SK-N-SH treated with all-trans-retinoic acid at 6 μM for 48 hours (cell line): ENCODE measurements around the gene NAA15.
"Not testable (repeated sequence)": the region's sequence is repeated elsewhere in the genome, so short reads cannot be mapped to it uniquely, and the experiment has no call there.

ENCODE experiments used
- ATAC-seq: fragments of 200-7000 bp; cut with Tn5 transposase; 3 replicates; pipeline ENCODE4 v1.9.1; 2020; ENCODE audit warnings: mild to moderate bottlenecking, moderate library complexity
- ARNTL ChIP-seq: fragments of 450-650 bp; formaldehyde crosslinking; IDR thresholded peaks from 2 replicates; pipeline ENCODE4 v1.5.0; 2020; ENCODE audit warnings: low read depth, mild to moderate bottlenecking, moderate library complexity, borderline replicate concordance
- BACH2 ChIP-seq: fragments of 250-450 bp; sonication (Bioruptor Pico); IDR thresholded peaks from 2 replicates; pipeline ENCODE4 v1.9.0; 2021; ENCODE audit warnings: mild to moderate bottlenecking, borderline replicate concordance
- CREB5 ChIP-seq: fragments of 250-450 bp; sonication (Bioruptor Pico); IDR thresholded peaks from 2 replicates; pipeline ENCODE4 v1.5.1; 2020; ENCODE audit warnings: low read depth, mild to moderate bottlenecking, moderate library complexity
- CSDC2 ChIP-seq: fragments of 250-450 bp; sonication (Bioruptor Pico); IDR thresholded peaks from 2 replicates; pipeline ENCODE4 v1.5.0; 2020; ENCODE audit warnings: mild to moderate bottlenecking, moderate library complexity
- CSRNP3 ChIP-seq: fragments of 250-450 bp; sonication (Bioruptor Pico); IDR thresholded peaks from 2 replicates; pipeline ENCODE4 v1.5.1; 2021; ENCODE audit warnings: mild to moderate bottlenecking, moderate library complexity
- ESRRG ChIP-seq: fragments of 250-450 bp; sonication (Bioruptor Pico); IDR thresholded peaks from 2 replicates; pipeline ENCODE4 v1.6.1; 2021; ENCODE audit warnings: mild to moderate bottlenecking
- GLIS3 ChIP-seq: fragments of 250-450 bp; sonication (Bioruptor Pico); IDR thresholded peaks from 2 replicates; pipeline ENCODE4 v1.5.0; 2020; ENCODE audit warnings: mild to moderate bottlenecking, moderate library complexity
- ISL1 ChIP-seq: fragments of 250-450 bp; sonication (Bioruptor Pico); IDR thresholded peaks from 2 replicates; pipeline ENCODE4 v2.1.2; 2022; ENCODE audit warnings: mild to moderate bottlenecking, moderate library complexity
- OSR1 ChIP-seq: fragments of 250-450 bp; sonication (Bioruptor Pico); IDR thresholded peaks from 2 replicates; pipeline ENCODE4 v1.8.0; 2022; ENCODE audit warnings: moderate library complexity, mild to moderate bottlenecking, inconsistent platforms
- POU6F1 ChIP-seq: fragments of 250-450 bp; sonication (Bioruptor Pico); IDR thresholded peaks from 2 replicates; pipeline ENCODE4 v1.8.0; 2021; ENCODE audit warnings: low read depth, mild to moderate bottlenecking, moderate library complexity, borderline replicate concordance
- PPARA ChIP-seq: fragments of 250-450 bp; sonication (Bioruptor Pico); IDR thresholded peaks from 2 replicates; pipeline ENCODE4 v1.5.0; 2020; ENCODE audit warnings: mild to moderate bottlenecking, borderline replicate concordance
- RARB ChIP-seq: fragments of 250-450 bp; sonication (Bioruptor Pico); IDR thresholded peaks from 2 replicates; pipeline ENCODE4 v1.8.0; 2021; ENCODE audit warnings: mild to moderate bottlenecking, moderate library complexity
- SNAI2 ChIP-seq: fragments of 250-450 bp; sonication (Bioruptor Pico); IDR thresholded peaks from 2 replicates; pipeline ENCODE4 v1.5.0; 2020; ENCODE audit warnings: mild to moderate bottlenecking, moderate library complexity
- TCF4 ChIP-seq: fragments of 250-450 bp; sonication (Bioruptor Pico); IDR thresholded peaks from 2 replicates; pipeline ENCODE4 v1.8.0; 2021; ENCODE audit warnings: mild to moderate bottlenecking, moderate library complexity, borderline replicate concordance
- TOX ChIP-seq: fragments of 250-450 bp; sonication (Bioruptor Pico); IDR thresholded peaks from 2 replicates; pipeline ENCODE4 v1.8.0; 2021; ENCODE audit warnings: mild to moderate bottlenecking, moderate library complexity, borderline replicate concordance
- TSHZ2 ChIP-seq: fragments of 250-450 bp; sonication (Bioruptor Pico); IDR thresholded peaks from 2 replicates; pipeline ENCODE4 v1.5.0; 2020; ENCODE audit warnings: mild to moderate bottlenecking, moderate library complexity
- ZC3H10 ChIP-seq: fragments of 250-450 bp; sonication (Bioruptor Pico); IDR thresholded peaks from 2 replicates; pipeline ENCODE4 v1.5.1; 2021; ENCODE audit warnings: mild to moderate bottlenecking, moderate library complexity
- ZFP3 ChIP-seq: fragments of 250-450 bp; sonication (Bioruptor Pico); IDR thresholded peaks from 2 replicates; pipeline ENCODE4 v1.5.0; 2020; ENCODE audit warnings: mild to moderate bottlenecking, moderate library complexity
- ZFP30 ChIP-seq: fragments of 450-650 bp; formaldehyde crosslinking; IDR thresholded peaks from 2 replicates; pipeline ENCODE4 v1.5.0; 2022; ENCODE audit warnings: mild to moderate bottlenecking, moderate library complexity
- ZNF565 ChIP-seq: fragments of 450-650 bp; formaldehyde crosslinking; conservative IDR thresholded peaks from 2 replicates; pipeline ENCODE4 v1.5.0; 2020; ENCODE audit warnings: low read depth, mild to moderate bottlenecking, moderate library complexity
- ZNF70 ChIP-seq: fragments of 450-650 bp; formaldehyde crosslinking; IDR thresholded peaks from 2 replicates; pipeline ENCODE4 v1.5.0; 2020; ENCODE audit warnings: mild to moderate bottlenecking, moderate library complexity
- ZNF8 ChIP-seq: fragments of 450-650 bp; formaldehyde crosslinking; IDR thresholded peaks from 2 replicates; pipeline ENCODE4 v1.5.0; 2020; ENCODE audit warnings: mild to moderate bottlenecking, moderate library complexity

Gene NAA15

GRCh38 chr4:139441029-139441428 is 139.7 kb downstream of the NAA15 start (continued):
- TF ChIP-seq CSDC2 (CRISPR knock-in tag): no peak
- TF ChIP-seq ZNF8 (CRISPR knock-in tag): no peak

GRCh38 chr4:139443661-139444060 is 142.4 kb downstream of the NAA15 start:
- TF ChIP-seq PPARA (no peak), ISL1 (CRISPR knock-in tag) (no peak), TOX (no peak), ARNTL (CRISPR knock-in tag) (no peak), ZFP30 (CRISPR knock-in tag) (no peak), ZFP3 (CRISPR knock-in tag) (no peak), ESRRG (CRISPR knock-in tag) (no peak), BACH2 (CRISPR knock-in tag) (no peak), TSHZ2 (CRISPR knock-in tag) (no peak), POU6F1 (CRISPR knock-in tag) (no peak), ZNF565 (no peak), CSRNP3 (CRISPR knock-in tag) (no peak), CSDC2 (CRISPR knock-in tag) (no peak), CREB5 (CRISPR knock-in tag) (no peak), ZNF8 (CRISPR knock-in tag) (no peak), TCF4 (no peak), ZC3H10 (no peak), OSR1 (CRISPR knock-in tag) (no peak), ZNF70 (no peak), SNAI2 (CRISPR knock-in tag) (no peak)
- no peak for ATAC-seq

- ATAC-seq: not testable (repeated sequence)
Measured at GRCh38 chr4:139444881-139445280, 143.6 kb downstream of the NAA15 start.

- ATAC-seq: not testable (repeated sequence)
Measured at GRCh38 chr4:139447078-139447477, 145.8 kb downstream of the NAA15 start.

- ATAC-seq: no peak
- TF ChIP-seq ZNF70 (no peak), ZC3H10 (no peak), CREB5 (CRISPR knock-in tag) (no peak), GLIS3 (CRISPR knock-in tag) (no peak), TCF4 (no peak), CSRNP3 (CRISPR knock-in tag) (no peak), POU6F1 (CRISPR knock-in tag) (no peak), ZFP30 (CRISPR knock-in tag) (no peak), ZNF565 (no peak), TOX (no peak), RARB (no peak)
Measured at GRCh38 chr4:139450586-139450985, 149.3 kb downstream of the NAA15 start.
